Gastrocnemius medialis (tissue), 4 donors: Measurements from ENCODE around the gene GPR158. TPM values are rescaled to one million over a fixed set of nuclear protein-coding genes. Genes with fewer than 3 reads are reported as not detected.

Source experiments
- ATAC-seq, 2 donors: fragments of 150-250 bp; one replicate each; pipeline ENCODE4 v1.9.1; 2016
- DNase-seq, 2 donors: peaks; one replicate each; pipeline ENCODE4 v3.0.0-alpha.2; 2019
- H3K27ac ChIP-seq, 4 donors: fragments of 200-600 bp; sonication (generic); 1 replicate in 1 of 4; 2 replicates in 3 of 4; pipeline ENCODE4 v1.5.1; 2016 to 2018; ENCODE audit warnings: mild to moderate bottlenecking in 2 of 4, moderate library complexity in 1 of 4
- H3K27me3 ChIP-seq, 3 donors: fragments of 200-600 bp; sonication (generic) in 2 of 3; 1 replicate in 1 of 3; 2 replicates in 2 of 3; pipeline versions ENCODE4 v1.5.1 to v1.6.0; 2016 to 2019; ENCODE audit warnings: mild to moderate bottlenecking in 1 of 3, moderate library complexity in 1 of 3
- H3K36me3 ChIP-seq, 2 donors: fragments of 200-600 bp; sonication (generic) in 1 of 2; one replicate each; pipeline ENCODE4 v1.5.1; 2017 to 2018
- H3K4me1 ChIP-seq, 2 donors: fragments of 200-600 bp; sonication (generic) in 1 of 2; one replicate each; pipeline ENCODE4 v1.5.1; 2016 to 2017; ENCODE audit warnings: mild to moderate bottlenecking in 2 of 2
- H3K4me3 ChIP-seq, 4 donors: fragments of 200-600 bp; sonication (generic) in 3 of 4; 1 replicate in 1 of 4; 2 replicates in 3 of 4; pipeline ENCODE4 v1.5.1; 2016 to 2019; ENCODE audit warnings: mild to moderate bottlenecking in 2 of 4
- H3K9me3 ChIP-seq, 3 donors: fragments of 200-600 bp; sonication (generic) in 2 of 3; 1 replicate in 1 of 3; 2 replicates in 2 of 3; pipeline ENCODE4 v1.5.1; 2016 to 2019
- POLR2A ChIP-seq, 2 donors: fragments of 450-650 bp; IDR thresholded peaks; one replicate each; pipeline ENCODE4 v1.6.1; 2017; ENCODE audit warnings: antibody characterized with exemption in 2 of 2, mild to moderate bottlenecking in 2 of 2, moderate library complexity in 2 of 2
- in situ Hi-C, 4 donors: fragments of 200-750 bp; cut with MboI; loops; one replicate each; pipeline versions ENCODE4 v1.15.0 to v1.8.0; 2017; ENCODE audit warnings: low sequenced_read_pairs in 4 of 4
- intact Hi-C: fragments of 100-400 bp; cut with DNase I; formaldehyde crosslinking; loops from one replicate; pipeline ENCODE4 v1.15.1; 2023; ENCODE audit warnings: low total_unique reads
- total RNA-seq, 4 donors: library from RNA; depleted of rRNA; stranded (reverse); fragments of >200 nt; gene quantifications; one replicate each; pipeline versions ENCODE4 v1.1.0 to v1.2.3, GENCODE V29; 2016
- TF ChIP-seq, protein P1 (sequence below), 5 experiments: fragments of 450-650 bp in 3 of 5; fragments of 200-600 bp in 2 of 5; sonication (generic) in 2 of 5; IDR thresholded peaks in 4 of 5; conservative IDR thresholded peaks in 1 of 5; 1 replicate in 4 of 5; 2 replicates in 1 of 5; pipeline ENCODE4 v1.5.1; 2016 to 2019; ENCODE audit warnings: antibody characterized with exemption in 5 of 5, mild to moderate bottlenecking in 3 of 5, moderate library complexity in 3 of 5

Gene GPR158
- total RNA-seq, 4 donors from 2014 or later = 0.04 TPM; not detected in 3

DNA sequence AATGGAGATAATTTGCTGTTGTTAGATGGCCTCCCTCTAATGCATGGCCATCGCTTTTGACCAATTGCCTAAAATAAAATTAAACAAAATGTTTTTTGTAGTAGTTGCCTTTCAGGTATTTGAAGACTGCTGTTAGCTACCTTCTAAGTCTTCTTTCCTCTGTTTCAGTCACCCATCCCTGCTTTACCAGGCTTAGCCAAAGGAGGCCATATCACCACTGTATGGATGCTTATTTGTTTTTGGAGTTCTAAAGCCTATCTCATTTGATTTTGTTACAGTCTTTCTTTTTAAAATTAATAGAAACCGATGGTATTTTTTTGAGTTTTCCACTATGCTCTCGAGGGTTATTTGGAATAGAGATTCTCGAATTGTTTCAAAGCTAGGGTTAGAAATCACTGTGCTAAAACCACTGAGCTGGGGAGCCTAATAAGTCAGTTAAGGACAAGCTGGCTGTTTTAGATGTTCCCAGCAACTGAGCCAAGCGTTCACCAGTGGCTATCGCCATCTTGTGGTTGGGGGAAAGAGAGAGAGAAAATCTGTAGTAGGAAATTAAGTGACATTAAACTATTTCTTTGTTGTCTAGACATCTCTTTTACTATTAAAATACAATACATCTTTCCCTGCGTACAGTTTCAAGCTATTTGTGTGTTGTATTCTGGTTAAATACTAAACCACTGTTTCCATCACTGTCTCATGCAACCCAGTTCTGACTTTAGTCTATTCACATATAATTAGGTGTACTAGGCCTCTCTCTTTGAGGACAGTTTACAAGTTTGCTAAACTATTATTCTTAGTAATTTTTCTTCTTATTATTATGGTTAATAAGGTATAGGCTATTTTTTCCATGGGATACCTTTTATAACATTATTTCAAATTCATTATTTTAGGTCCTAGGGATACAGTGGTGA is 52.2 kb downstream of the GPR158 start:
- Histone ChIP-seq H3K4me3 (no peak overlapping the region), H3K4me1 (no peaks in the 10 kb centered on the region), H3K36me3 (no peaks in the 10 kb centered on the region), H3K9me3 (no peaks in the 10 kb centered on the region), H3K27ac (no peak overlapping the region), H3K27me3 (no peaks in the 10 kb centered on the region)
- in situ Hi-C loops = no loop called here
- ATAC-seq (no peak), DNase-seq (no peak)
- intact Hi-C loops = loop anchor here (2.0 kb wide), 1 partner anchor 114 kb away; no protein-coding TSS in a partner anchor
- TF ChIP-seq, protein P1, sequence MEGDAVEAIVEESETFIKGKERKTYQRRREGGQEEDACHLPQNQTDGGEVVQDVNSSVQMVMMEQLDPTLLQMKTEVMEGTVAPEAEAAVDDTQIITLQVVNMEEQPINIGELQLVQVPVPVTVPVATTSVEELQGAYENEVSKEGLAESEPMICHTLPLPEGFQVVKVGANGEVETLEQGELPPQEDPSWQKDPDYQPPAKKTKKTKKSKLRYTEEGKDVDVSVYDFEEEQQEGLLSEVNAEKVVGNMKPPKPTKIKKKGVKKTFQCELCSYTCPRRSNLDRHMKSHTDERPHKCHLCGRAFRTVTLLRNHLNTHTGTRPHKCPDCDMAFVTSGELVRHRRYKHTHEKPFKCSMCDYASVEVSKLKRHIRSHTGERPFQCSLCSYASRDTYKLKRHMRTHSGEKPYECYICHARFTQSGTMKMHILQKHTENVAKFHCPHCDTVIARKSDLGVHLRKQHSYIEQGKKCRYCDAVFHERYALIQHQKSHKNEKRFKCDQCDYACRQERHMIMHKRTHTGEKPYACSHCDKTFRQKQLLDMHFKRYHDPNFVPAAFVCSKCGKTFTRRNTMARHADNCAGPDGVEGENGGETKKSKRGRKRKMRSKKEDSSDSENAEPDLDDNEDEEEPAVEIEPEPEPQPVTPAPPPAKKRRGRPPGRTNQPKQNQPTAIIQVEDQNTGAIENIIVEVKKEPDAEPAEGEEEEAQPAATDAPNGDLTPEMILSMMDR (IDR thresholded peaks at IDR 0.05 in 4 of 5, conservative IDR thresholded peaks at IDR 0.05 in 1 of 5) = peak in 2 of 5 experiments; percentile 42 to 48
- TF ChIP-seq POLR2A (IDR thresholded peaks at IDR 0.05) = no peak

DNA sequence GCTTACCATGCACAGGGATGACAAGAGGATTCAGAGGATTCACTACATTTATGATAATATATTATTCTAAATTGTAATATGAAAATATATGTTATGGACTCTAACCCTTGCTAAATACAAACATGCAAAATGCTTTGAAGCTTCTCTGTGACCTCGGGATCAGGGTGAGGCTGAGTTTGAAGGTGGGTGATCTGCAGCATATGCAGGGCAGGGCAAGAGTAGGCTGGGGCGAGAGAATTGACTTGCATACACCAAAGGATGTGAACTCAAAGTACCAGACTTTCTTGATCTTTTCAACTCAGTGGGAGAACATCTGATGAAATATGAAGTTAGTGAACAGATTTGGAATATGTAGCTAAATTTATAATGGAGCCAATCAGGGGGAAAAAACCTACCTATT is 57.0 kb downstream of the GPR158 start:
- Histone ChIP-seq H3K4me3 (no peak overlapping the region), H3K9me3 (no peaks in the 10 kb centered on the region), H3K4me1 (no peaks in the 10 kb centered on the region), H3K36me3 (no peaks in the 10 kb centered on the region), H3K27ac (no peak overlapping the region), H3K27me3 (no peaks in the 10 kb centered on the region)
- ATAC-seq (no peak), DNase-seq (no peak)
- no peak for TF ChIP-seq POLR2A (IDR thresholded peaks at IDR 0.05)
- TF ChIP-seq, protein P1 (IDR thresholded peaks at IDR 0.05 in 4 of 5, conservative IDR thresholded peaks at IDR 0.05 in 1 of 5) = no peak
- in situ Hi-C loops (no loop called here), intact Hi-C loops (no loop called here)

DNA sequence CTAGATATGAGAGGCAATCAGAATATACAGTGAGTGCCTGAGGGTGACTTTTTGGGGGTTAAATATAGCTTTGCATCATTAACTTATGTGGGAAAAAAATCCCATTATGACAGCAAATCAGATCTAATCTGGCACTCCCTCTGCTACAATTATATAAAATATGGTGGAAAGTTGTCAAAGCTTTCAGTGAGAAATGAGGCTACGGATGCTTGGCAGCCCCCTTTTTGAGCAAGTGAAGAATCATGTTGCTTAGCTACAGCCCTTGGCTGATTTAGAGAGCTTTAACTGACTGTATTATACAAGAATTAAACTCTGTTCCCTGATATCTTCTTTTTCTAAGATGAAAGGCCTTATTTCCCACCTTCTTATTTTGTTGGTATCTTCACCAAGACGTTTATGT is 57.4 kb downstream of the GPR158 start:
- Histone ChIP-seq H3K9me3 (no peaks in the 10 kb centered on the region), H3K27ac (no peak overlapping the region), H3K36me3 (no peaks in the 10 kb centered on the region), H3K4me1 (no peaks in the 10 kb centered on the region), H3K27me3 (no peaks in the 10 kb centered on the region), H3K4me3 (no peak overlapping the region)
- intact Hi-C loops (no loop called here), in situ Hi-C loops (no loop called here)
- DNase-seq (no peak), ATAC-seq (no peak)
- TF ChIP-seq, protein P1 (IDR thresholded peaks at IDR 0.05 in 4 of 5, conservative IDR thresholded peaks at IDR 0.05 in 1 of 5) = no peak
- TF ChIP-seq POLR2A (IDR thresholded peaks at IDR 0.05) = no peak

DNA sequence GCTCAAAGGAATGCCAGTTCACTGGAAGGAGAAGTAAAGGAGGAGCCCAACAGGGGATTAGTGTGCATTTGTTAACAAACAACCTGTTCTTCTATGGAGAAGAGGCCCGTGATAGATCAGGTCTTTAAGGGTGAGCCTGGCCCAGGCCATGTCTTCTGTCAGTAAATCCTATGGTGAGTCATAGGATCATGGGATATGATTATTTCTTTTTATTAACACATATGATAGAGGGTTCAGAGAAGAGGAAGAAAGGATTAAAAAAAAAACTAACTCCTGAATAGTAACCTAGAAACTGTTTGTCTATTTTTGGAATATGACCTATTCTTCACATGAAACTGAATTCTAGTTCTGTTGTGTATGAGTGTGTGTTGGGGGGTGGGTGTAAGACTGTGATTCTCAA is 70.4 kb downstream of the GPR158 start:
- Histone ChIP-seq H3K36me3 (no peaks in the 10 kb centered on the region), H3K27me3 (no peaks in the 10 kb centered on the region), H3K4me1 (no peaks in the 10 kb centered on the region), H3K27ac (no peak overlapping the region), H3K4me3 (no peak overlapping the region), H3K9me3 (no peaks in the 10 kb centered on the region)
- ATAC-seq = no peak
- intact Hi-C loops (no loop called here), in situ Hi-C loops (no loop called here)
- DNase-seq = no peak
- TF ChIP-seq, protein P1 (IDR thresholded peaks at IDR 0.05 in 4 of 5, conservative IDR thresholded peaks at IDR 0.05 in 1 of 5) = no peak
- TF ChIP-seq POLR2A (IDR thresholded peaks at IDR 0.05) = no peak
